GM10248 (cell line): ENCODE results near the gene GRIK3.

Experiments
- CTCF ChIA-PET: fragments of 300-600 bp; sonication (Branson Sonifier 250); formaldehyde crosslinking; extraction: SDS; loops from one replicate; lab custom pipeline; 2021; ENCODE audit warnings: antibody characterized with exemption; lab: Yijun Ruan, JAX
- POLR2A ChIA-PET: fragments of 350-650 bp; sonication (Branson Sonifier 250); formaldehyde crosslinking; extraction: SDS; loops from one replicate; lab custom pipeline; 2020; ENCODE audit warnings: antibody characterized with exemption; lab: Yijun Ruan, JAX
- DNase-seq: peaks from one replicate; pipeline ENCODE4 v3.0.0; 2012; ENCODE audit errors: extremely low spot score
- CTCF ChIP-seq: IDR thresholded peaks from 2 replicates; pipeline ENCODE4 v1.5.1; 2012; ENCODE audit warnings: mild to moderate bottlenecking, low read depth; ENCODE audit errors: extremely low read depth, missing control alignments, control extremely low read depth

GRIK3 gene

GRCh38 chr1:37021502-37021901 lies 12.8 kb downstream of the GRIK3 start:
- POLR2A ChIA-PET: no interaction called here
- CTCF ChIA-PET: no interaction called here
- no peak for DNase-seq
- no peak for TF ChIP-seq CTCF

- no peak for DNase-seq
- CTCF ChIA-PET: no interaction called here
- POLR2A ChIA-PET: no interaction called here
- TF ChIP-seq CTCF: no peak
Measured at GRCh38 chr1:37020653-37021277, 13.6 kb downstream of the GRIK3 start.

- CTCF ChIA-PET: no interaction called here
- POLR2A ChIA-PET: no interaction called here
- TF ChIP-seq CTCF: no peak
- no peak for DNase-seq
Measured at GRCh38 chr1:37018510-37018909, 15.8 kb downstream of the GRIK3 start.

- DNase-seq: no peak
Measured at GRCh38 chr1:37017720-37018119, 16.6 kb downstream of the GRIK3 start.

GRCh38 chr1:37016121-37016520 lies 18.2 kb downstream of the GRIK3 start:
- ChIA-PET POLR2A (no interaction called here), CTCF (interaction anchor here (1.6 kb wide), 1 partner anchor 13 kb away, joined by 6 read pairs; no protein-coding TSS in a partner anchor)
- no peak for DNase-seq
- TF ChIP-seq CTCF: no peak

More at GRCh38 chr1:37017720-37018119, 16.6 kb downstream of the GRIK3 start:
- ChIA-PET POLR2A (interaction anchor here (0.6 kb wide), 1 partner anchor 21 kb away, joined by 8 read pairs; no protein-coding TSS in a partner anchor), CTCF (interaction anchor here (0.8 to 0.9 kb wide), 2 partner anchors 9 to 14 kb away, joined by 3 read pairs; no protein-coding TSS in a partner anchor)
- TF ChIP-seq CTCF: no peak

- POLR2A ChIA-PET: no interaction called here
- no peak for TF ChIP-seq CTCF
- CTCF ChIA-PET: interaction anchor here (1.6 kb wide), 1 partner anchor 14 kb away, joined by 6 read pairs; no protein-coding TSS in a partner anchor
- DNase-seq: no peak
Measured at GRCh38 chr1:37015713-37016112, 18.6 kb downstream of the GRIK3 start.
